ENCODE measurements around the gene BEND5. TPM values are rescaled to one million over a fixed set of nuclear protein-coding genes. Genes with fewer than 3 reads are reported as not detected.

Gene BEND5
- total and polyA plus RNA-seq, 2 of the 8 experiments (the other 6 are each of a cell fraction or from before 2014, with no cell fraction given), result 3.8 to 7.5 TPM

- no peak overlapping the region for H2BK15ac ChIP-seq (ENCODE audit: low read length)
- TF ChIP-seq TCF12 (IDR thresholded peaks at IDR 0.05; ENCODE audit: low read depth, low read length) (no peak), CREB1 (IDR thresholded peaks at IDR 0.05) (no peak)
These were observed 11.4 kb downstream of the BEND5 start for GRCh38 chr1:48765335-48765734.

More at GRCh38 chr1:48765335-48765734, 11.4 kb downstream of the BEND5 start:
- Histone ChIP-seq H3K18ac (ENCODE audit: extremely low read depth, low read length) (no peak overlapping the region), H3K9me3 (ENCODE audit: insufficient read depth in 2 of 2, low read depth in 1 of 2, low read length in 1 of 2) (no peaks in the 10 kb centered on the region), H2BK20ac (ENCODE audit: low read length) (no peak overlapping the region), H4K8ac (ENCODE audit: extremely low read depth, insufficient read depth, low read length) (no peak overlapping the region), H3K79me2 (ENCODE audit: control insufficient read depth in 1 of 2, insufficient read depth in 2 of 2, low read length in 2 of 2) (no peaks in the 10 kb centered on the region), H2AFZ (ENCODE audit: low read length) (no peak overlapping the region), H3K23me2 (ENCODE audit: low read depth, low read length) (no peaks in the 10 kb centered on the region), H3K4me1 (replicated peaks in 1 of 4; ENCODE audit: control insufficient read depth in 3 of 4, insufficient read depth in 4 of 4, low read length in 3 of 4) (no peaks in the 10 kb centered on the region; a peak in 1 of 7 replicates), H2AK5ac (ENCODE audit: low read depth, low read length) (no peak overlapping the region), H3K9ac (replicated peaks in 1 of 4; ENCODE audit: extremely low read depth in 1 of 4, low read depth in 3 of 4, low read length in 3 of 4) (no peak overlapping the region), H3K14ac (ENCODE audit: insufficient read length) (no peak overlapping the region), H4K20me1 (replicated peaks in 1 of 2; ENCODE audit: control insufficient read depth in 1 of 2, insufficient read depth in 2 of 2, low read length in 2 of 2) (no peaks in the 10 kb centered on the region), H3K4ac (replicated peaks; ENCODE audit: insufficient read length, low read depth, low read length) (no peak overlapping the region), H3K79me1 (ENCODE audit: low read depth, low read length) (no peaks in the 10 kb centered on the region; the same call in none of the 2 replicates), H3K27ac (ENCODE audit: low read depth, low read length) (no peak overlapping the region), H2BK120ac (replicated peaks; ENCODE audit: low read depth, low read length) (no peak overlapping the region), H3K56ac (replicated peaks; ENCODE audit: insufficient read length, low read depth, low read length) (no peak overlapping the region), H2BK5ac (ENCODE audit: low read depth, low read length) (no peak overlapping the region), H4K91ac (replicated peaks; ENCODE audit: insufficient read length, low read length) (no peak overlapping the region), H2BK12ac (ENCODE audit: low read depth, low read length) (no peak overlapping the region), H4K5ac (ENCODE audit: insufficient read length, low read depth, low read length) (no peak overlapping the region), H3K27me3 (replicated peaks in 1 of 4; ENCODE audit: control insufficient read depth in 3 of 4, extremely low read depth in 1 of 4, insufficient read depth in 3 of 4, low read length in 3 of 4) (no peaks in the 10 kb centered on the region), H3K36me3 (ENCODE audit: control insufficient read depth in 2 of 4, insufficient read depth in 4 of 4, low read length in 3 of 4) (peaks cover 0 to 5% (median 4%) of the 10 kb centered on the region in 4 experiments; a peak in 2 of 8 replicates), H3K4me2 (ENCODE audit: insufficient read depth in 1 of 2, low read depth in 2 of 2, low read length in 2 of 2) (no peak overlapping the region), H3K23ac (ENCODE audit: insufficient read length) (no peak overlapping the region), H3K4me3 (ENCODE audit: extremely low read depth in 1 of 4, insufficient read depth in 2 of 4, low read depth in 3 of 4, low read length in 4 of 4) (no peak overlapping the region)
- 93% methylated on average over 1 of the region's 1 CpG; no CpG with 5 or more reads in 1 of the 2 experiments for WGBS, 2 experiments (ENCODE audit: extremely low coverage in 1 of 2, insufficient coverage in 1 of 2, insufficient read length in 1 of 2, insufficient replicate concordance in 2 of 2, low coverage in 1 of 2, low lambda C conversion rate in 2 of 2, missing lambda C conversion rate in 1 of 2)
- CTCF ChIA-PET (ENCODE audit: partially characterized antibody), result interaction anchor here (0.9 to 2.3 kb wide), 4 partner anchors 10 to 88 kb away, joined by 3 to 7 read pairs (median 4); no protein-coding TSS in a partner anchor
- FAIRE-seq, result no peak
- no peak for DNase-seq (ENCODE audit: low read depth in 1 of 2, low spot score in 2 of 2)
- POLR2A ChIA-PET (ENCODE audit: partially characterized antibody), result interaction anchor here (1.4 kb wide), 1 partner anchor 9 kb away, joined by 3 read pairs; no protein-coding TSS in a partner anchor

Data from H1 (cell line).